GM21529 (cell line): Measurements from ENCODE around the gene RFESD.
"Not testable (repeated sequence)": the region's sequence is repeated elsewhere in the genome, so short reads cannot be mapped to it uniquely, and the experiment has no call there.

ENCODE experiments used
- ATAC-seq: cut with Tn5 transposase; IDR thresholded peaks from one replicate; pipeline ENCODE4 v1.9.1; 2021; ENCODE audit not compliant: unreplicated experiment

Gene RFESD

GRCh38 chr5:95627971-95628810 is 18.4 kb upstream of the RFESD start:
- ATAC-seq: no peak

- no peak for ATAC-seq
Observed at GRCh38 chr5:95628933-95629332, 17.6 kb upstream of the RFESD start.

- no peak for ATAC-seq
Observed at GRCh38 chr5:95630394-95630917, 16.1 kb upstream of the RFESD start.

GRCh38 chr5:95631255-95631958 is 15.2 kb upstream of the RFESD start:
- ATAC-seq: peak; percentile 11

GRCh38 chr5:95631991-95632675 is 14.4 kb upstream of the RFESD start:
- peak; percentile 98 for ATAC-seq

- not testable (repeated sequence) for ATAC-seq
Observed at GRCh38 chr5:95632942-95633341, 13.6 kb upstream of the RFESD start.

GRCh38 chr5:95633671-95634070 is 12.9 kb upstream of the RFESD start:
- no peak for ATAC-seq

GRCh38 chr5:95634081-95634480 is 12.5 kb upstream of the RFESD start:
- no peak for ATAC-seq

GRCh38 chr5:95638632-95639031 is 7.9 kb upstream of the RFESD start:
- ATAC-seq: no peak

- no peak for ATAC-seq
Observed at GRCh38 chr5:95641741-95642220, 4.8 kb upstream of the RFESD start.

GRCh38 chr5:95643152-95643551 is 3.4 kb upstream of the RFESD start:
- no peak for ATAC-seq

GRCh38 chr5:95644351-95645042 is 2.1 kb upstream of the RFESD start:
- peak; percentile 40 for ATAC-seq

- not testable (repeated sequence) for ATAC-seq
Observed at GRCh38 chr5:95646226-95646568, 380 bp upstream of the RFESD start.

- ATAC-seq: no peak
Observed at GRCh38 chr5:95647886-95648860, 1.6 kb downstream of the RFESD start.

GRCh38 chr5:95649274-95649673 is 2.7 kb downstream of the RFESD start:
- no peak for ATAC-seq

GRCh38 chr5:95649842-95650620 is 3.5 kb downstream of the RFESD start:
- ATAC-seq: no peak

GRCh38 chr5:95652849-95653248 is 6.3 kb downstream of the RFESD start:
- no peak for ATAC-seq

GRCh38 chr5:95654196-95654595 is 7.6 kb downstream of the RFESD start:
- ATAC-seq: no peak

GRCh38 chr5:95655575-95655974 is 9.0 kb downstream of the RFESD start:
- no peak for ATAC-seq
